ENCODE results near the gene NXF2B.
"Not testable (repeated sequence)": the region's sequence is repeated elsewhere in the genome, so short reads cannot be mapped to it uniquely, and the experiment has no call there.

DNA sequence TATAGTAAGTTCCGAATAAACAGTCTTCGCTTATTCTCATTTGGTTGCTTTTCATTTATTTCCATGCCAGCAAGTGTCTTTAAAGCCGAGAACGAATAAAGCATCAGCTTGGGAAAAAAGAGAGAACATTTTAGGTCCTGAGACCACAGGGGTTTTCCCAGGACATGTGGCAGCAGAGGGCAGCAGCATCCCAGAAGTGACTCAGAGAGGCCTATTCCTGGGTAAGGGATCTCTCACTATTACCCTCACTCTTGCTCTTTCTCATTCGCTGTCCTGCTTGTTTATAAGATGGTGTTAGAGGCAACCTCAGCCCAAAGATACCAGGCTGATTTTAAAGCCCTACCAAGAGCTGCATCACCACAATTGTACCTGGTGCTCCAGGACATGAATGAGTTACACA lies 39.0 kb upstream of the NXF2B start:
- TF ChIP-seq, protein P1, sequence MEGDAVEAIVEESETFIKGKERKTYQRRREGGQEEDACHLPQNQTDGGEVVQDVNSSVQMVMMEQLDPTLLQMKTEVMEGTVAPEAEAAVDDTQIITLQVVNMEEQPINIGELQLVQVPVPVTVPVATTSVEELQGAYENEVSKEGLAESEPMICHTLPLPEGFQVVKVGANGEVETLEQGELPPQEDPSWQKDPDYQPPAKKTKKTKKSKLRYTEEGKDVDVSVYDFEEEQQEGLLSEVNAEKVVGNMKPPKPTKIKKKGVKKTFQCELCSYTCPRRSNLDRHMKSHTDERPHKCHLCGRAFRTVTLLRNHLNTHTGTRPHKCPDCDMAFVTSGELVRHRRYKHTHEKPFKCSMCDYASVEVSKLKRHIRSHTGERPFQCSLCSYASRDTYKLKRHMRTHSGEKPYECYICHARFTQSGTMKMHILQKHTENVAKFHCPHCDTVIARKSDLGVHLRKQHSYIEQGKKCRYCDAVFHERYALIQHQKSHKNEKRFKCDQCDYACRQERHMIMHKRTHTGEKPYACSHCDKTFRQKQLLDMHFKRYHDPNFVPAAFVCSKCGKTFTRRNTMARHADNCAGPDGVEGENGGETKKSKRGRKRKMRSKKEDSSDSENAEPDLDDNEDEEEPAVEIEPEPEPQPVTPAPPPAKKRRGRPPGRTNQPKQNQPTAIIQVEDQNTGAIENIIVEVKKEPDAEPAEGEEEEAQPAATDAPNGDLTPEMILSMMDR (IDR thresholded peaks at IDR 0.05), result not testable (repeated sequence)
- TF ChIP-seq POLR2A, EP300, POLR2AphosphoS5 (IDR thresholded peaks at IDR 0.05): not testable (repeated sequence)

All from stomach (tissue), 4 donors.